Spleen (tissue), 11 donors: ENCODE data around the gene IL1RL1. TPM values are rescaled to one million over a fixed set of nuclear protein-coding genes. Genes with fewer than 3 reads are reported as not detected.

Experiments used
- DNase-seq: peaks from one replicate; pipeline ENCODE4 v3.0.0-alpha.2; 2020
- H3K27ac ChIP-seq, 8 donors: fragments of 200-600 bp; sonication (generic) in 7 of 8; 1 replicate in 4 of 8; 2 replicates in 4 of 8; pipeline versions ENCODE4 v1.5.0 to v1.8.0; 2016 to 2021; ENCODE audit warnings: inconsistent platforms in 4 of 8, mild to moderate bottlenecking in 4 of 8, moderate library complexity in 1 of 8
- H3K27me3 ChIP-seq, 7 donors: fragments of 200-600 bp; sonication (generic) in 6 of 7; replicated peaks in 1 of 7; 1 replicate in 4 of 7; 2 replicates in 3 of 7; pipeline versions ENCODE4 v1.5.0 to v1.8.0; 2016 to 2021; ENCODE audit warnings: inconsistent platforms in 3 of 7, mild to moderate bottlenecking in 1 of 7
- H3K36me3 ChIP-seq, 6 donors: fragments of 200-600 bp; sonication (generic) in 5 of 6; 1 replicate in 4 of 6; 2 replicates in 2 of 6; pipeline versions ENCODE4 v1.5.0 to v1.8.0; 2016 to 2021; ENCODE audit warnings: inconsistent platforms in 2 of 6
- H3K4me1 ChIP-seq, 6 donors: fragments of 200-600 bp; sonication (generic) in 5 of 6; 1 replicate in 3 of 6; 2 replicates in 3 of 6; pipeline versions ENCODE4 v1.5.0 to v1.8.0; 2016 to 2021; ENCODE audit warnings: inconsistent platforms in 3 of 6
- H3K4me3 ChIP-seq, 8 donors: fragments of 200-600 bp; sonication (generic) in 7 of 8; 1 replicate in 4 of 8; 2 replicates in 4 of 8; pipeline versions ENCODE4 v1.5.0 to v1.8.0; 2016 to 2021; ENCODE audit warnings: inconsistent platforms in 4 of 8, mild to moderate bottlenecking in 4 of 8, moderate library complexity in 2 of 8
- H3K9me3 ChIP-seq, 8 donors: fragments of 200-600 bp; sonication (generic) in 7 of 8; 1 replicate in 4 of 8; 2 replicates in 4 of 8; pipeline versions ENCODE4 v1.5.0 to v1.8.0; 2016 to 2021; ENCODE audit warnings: inconsistent platforms in 4 of 8
- CTCF ChIP-seq, 11 experiments: fragments of 200-600 bp in 7 of 11; fragments of 450-650 bp in 4 of 11; sonication (generic) in 4 of 11; IDR thresholded peaks in 8 of 11; conservative IDR thresholded peaks in 3 of 11; 1 replicate in 7 of 11; 2 replicates in 4 of 11; pipeline versions ENCODE4 v1.4.0 to v1.8.0; 2016 to 2021; ENCODE audit warnings: antibody characterized with exemption in 11 of 11, inconsistent platforms in 4 of 11, mild to moderate bottlenecking in 1 of 11
- POLR2A ChIP-seq, 3 donors: fragments of 450-650 bp; IDR thresholded peaks; one replicate each; pipeline ENCODE4 v1.5.1; 2017; ENCODE audit warnings: antibody characterized with exemption in 3 of 3, mild to moderate bottlenecking in 1 of 3
- POLR2AphosphoS5 ChIP-seq, 3 donors: sonication (generic); formaldehyde crosslinking; IDR thresholded peaks; one replicate each; pipeline ENCODE4 v1.5.1; 2017; ENCODE audit warnings: antibody characterized with exemption in 3 of 3
- WGBS, 5 donors: extraction: QIAGEN DNeasy Blood & Tissue Kit in 3 of 5; methylation state at CpG; one replicate each; pipeline versions ENCODE4 v1.1.5 to v1.1.7; 2013 to 2018; 5-methylcytosine and 5-hydroxymethylcytosine counted together
- intact Hi-C: fragments of 100-400 bp; cut with DNase I; formaldehyde crosslinking; loops from one replicate; pipeline ENCODE4 v1.15.0; 2023; ENCODE audit warnings: low total_unique reads
- polyA plus RNA-seq, 3 donors: library from polyadenylated mRNA; stranded (reverse); fragments of 200-250 nt; gene quantifications; one replicate each; pipeline ENCODE4 v1.2.1, GENCODE V29; 2013
- total RNA-seq, 7 donors: library from RNA; depleted of rRNA in 3 of 7; stranded (reverse); fragments of >200 nt in 3 of 7; fragmentation: NEBNext Ultra II Directional in 4 of 7; extraction: Animal tissue kit (Norgen Biotek cat#: 25700) in 4 of 7; gene quantifications; one replicate each; pipeline versions ENCODE4 v1.1.0 to v1.2.1, GENCODE V29; 2016 to 2021
- donor health status: healthy with polysubstance abuse.
- donor health status: DM: no; HTN: no; CAD: no; lungs with moderate emphysema.
- donor health status: DM: no; HTN: no; CAD: no.
- donor health status: Bipolar disorder and iron deficiency.
- donor health status: healthy.
- donor health status: DM: no; HTN: no; CAD: no.
- donor health status: DM: yes; HTN: yes; CAD: no.

Gene IL1RL1
- total and polyA plus RNA-seq, 10 donors = 0.11 to 19.6 (median 1.6) TPM

- Histone ChIP-seq H3K27me3 (peaks cover 0 to 19% (median 0%) of the 10 kb centered on the region in 7 donors), H3K4me3 (no peak overlapping the region), H3K9me3 (no peaks in the 10 kb centered on the region), H3K4me1 (peaks cover 0 to 29% (median under 1%) of the 10 kb centered on the region in 6 donors), H3K36me3 (no peaks in the 10 kb centered on the region), H3K27ac (peak overlapping the region in 1 of 8 donors; percentile 79)
- no peak for DNase-seq
- TF ChIP-seq POLR2A (IDR thresholded peaks at IDR 0.05) (no peak), POLR2AphosphoS5 (IDR thresholded peaks at IDR 0.05) (no peak)
- intact Hi-C loops = no loop called here
These were observed 14.9 kb upstream of the IL1RL1 start for GRCh38 chr2:102296449-102296848.

GRCh38 chr2:102297891-102298290 is 13.5 kb upstream of the IL1RL1 start:
- Histone ChIP-seq H3K36me3 (no peaks in the 10 kb centered on the region), H3K9me3 (no peaks in the 10 kb centered on the region), H3K4me1 (peaks cover 0 to 32% (median 7%) of the 10 kb centered on the region in 6 donors), H3K27ac (no peak overlapping the region), H3K4me3 (no peak overlapping the region), H3K27me3 (peaks cover 0 to 10% (median 0%) of the 10 kb centered on the region in 7 donors)
- intact Hi-C loops = no loop called here
- TF ChIP-seq POLR2AphosphoS5 (IDR thresholded peaks at IDR 0.05) = no peak
- TF ChIP-seq CTCF (IDR thresholded peaks at IDR 0.05 in 8 of 11, conservative IDR thresholded peaks at IDR 0.05 in 3 of 11) = no peak
- TF ChIP-seq POLR2A (IDR thresholded peaks at IDR 0.05) = no peak
- 83 to 93% (median 86%) methylated on average over 3 of the region's 3 CpGs for WGBS, 5 donors
- no peak for DNase-seq

GRCh38 chr2:102301867-102302362 is 9.4 kb upstream of the IL1RL1 start:
- H3K4me3 ChIP-seq = no peak overlapping the region
- peaks cover 0 to 24% (median 4%) of the 10 kb centered on the region in 7 donors for H3K27me3 ChIP-seq
- WGBS, 5 donors = 19 to 33% (median 26%) methylated on average over 7 of the region's 7 CpGs
- H3K9me3 ChIP-seq = no peaks in the 10 kb centered on the region
- intact Hi-C loops = no loop called here
- H3K36me3 ChIP-seq = no peaks in the 10 kb centered on the region
- TF ChIP-seq CTCF (IDR thresholded peaks at IDR 0.05 in 8 of 11, conservative IDR thresholded peaks at IDR 0.05 in 3 of 11) (peak in 5 of 11 experiments; percentile 39 to 58 (median 53)), POLR2AphosphoS5 (IDR thresholded peaks at IDR 0.05) (no peak)
- H3K27ac ChIP-seq = peak overlapping the region in 2 of 8 donors; percentile 22 to 60
- no peak for DNase-seq
- peaks cover 0 to 20% (median 3%) of the 10 kb centered on the region in 6 donors for H3K4me1 ChIP-seq

GRCh38 chr2:102302458-102302857 is 8.9 kb upstream of the IL1RL1 start:
- no peaks in the 10 kb centered on the region for H3K36me3 ChIP-seq
- no peak overlapping the region for H3K4me3 ChIP-seq
- peak overlapping the region in 1 of 8 donors; percentile 60 for H3K27ac ChIP-seq
- no peaks in the 10 kb centered on the region for H3K9me3 ChIP-seq
- 83 to 89% (median 87%) methylated on average over 3 of the region's 3 CpGs for WGBS, 5 donors
- peaks cover 0 to 25% (median 4%) of the 10 kb centered on the region in 7 donors for H3K27me3 ChIP-seq
- peaks cover 0 to 20% (median 3%) of the 10 kb centered on the region in 6 donors for H3K4me1 ChIP-seq
- TF ChIP-seq POLR2A (IDR thresholded peaks at IDR 0.05) (no peak), CTCF (IDR thresholded peaks at IDR 0.05 in 8 of 11, conservative IDR thresholded peaks at IDR 0.05 in 3 of 11) (no peak), POLR2AphosphoS5 (IDR thresholded peaks at IDR 0.05) (no peak)
- no peak for DNase-seq
- intact Hi-C loops = no loop called here
